ENCODE data around the gene SYCP1. TPM values are rescaled to one million over a fixed set of nuclear protein-coding genes. Genes with fewer than 3 reads are reported as not detected.
"Not testable (repeated sequence)": the region's sequence is repeated elsewhere in the genome, so short reads cannot be mapped to it uniquely, and the experiment has no call there.

SYCP1 gene
- total RNA-seq, 1 donor from 2014 or later = not detected

DNA sequence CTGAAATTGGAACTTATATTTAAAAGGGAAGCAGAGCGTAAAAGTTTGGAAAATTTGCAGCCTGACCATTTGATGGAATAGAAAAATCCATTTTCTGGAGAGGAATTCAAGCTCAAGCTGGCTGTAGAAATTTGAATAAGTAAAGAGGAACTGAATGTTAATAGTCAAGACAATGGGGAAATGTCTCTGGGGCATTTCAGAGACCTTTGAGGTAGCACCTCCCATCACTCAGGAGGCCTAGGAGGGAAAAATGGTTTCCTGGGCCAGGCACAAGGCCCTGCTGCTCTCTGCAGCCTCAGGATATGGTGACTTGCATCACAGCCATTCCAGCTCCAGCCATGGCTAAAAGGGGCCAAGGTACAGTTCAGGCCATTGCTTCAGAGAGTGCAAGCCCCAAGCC lies 157.3 kb downstream of the SYCP1 start:
- no peak overlapping the region for H3K4me3 Mint-ChIP-seq (ENCODE audit: unreplicated experiment)
- H3K4me1 Mint-ChIP-seq (ENCODE audit: low read depth, unreplicated experiment) = no peaks in the 10 kb centered on the region
- no peaks in the 10 kb centered on the region for H3K36me3 Mint-ChIP-seq (ENCODE audit: unreplicated experiment)
- TF ChIP-seq, protein P1, sequence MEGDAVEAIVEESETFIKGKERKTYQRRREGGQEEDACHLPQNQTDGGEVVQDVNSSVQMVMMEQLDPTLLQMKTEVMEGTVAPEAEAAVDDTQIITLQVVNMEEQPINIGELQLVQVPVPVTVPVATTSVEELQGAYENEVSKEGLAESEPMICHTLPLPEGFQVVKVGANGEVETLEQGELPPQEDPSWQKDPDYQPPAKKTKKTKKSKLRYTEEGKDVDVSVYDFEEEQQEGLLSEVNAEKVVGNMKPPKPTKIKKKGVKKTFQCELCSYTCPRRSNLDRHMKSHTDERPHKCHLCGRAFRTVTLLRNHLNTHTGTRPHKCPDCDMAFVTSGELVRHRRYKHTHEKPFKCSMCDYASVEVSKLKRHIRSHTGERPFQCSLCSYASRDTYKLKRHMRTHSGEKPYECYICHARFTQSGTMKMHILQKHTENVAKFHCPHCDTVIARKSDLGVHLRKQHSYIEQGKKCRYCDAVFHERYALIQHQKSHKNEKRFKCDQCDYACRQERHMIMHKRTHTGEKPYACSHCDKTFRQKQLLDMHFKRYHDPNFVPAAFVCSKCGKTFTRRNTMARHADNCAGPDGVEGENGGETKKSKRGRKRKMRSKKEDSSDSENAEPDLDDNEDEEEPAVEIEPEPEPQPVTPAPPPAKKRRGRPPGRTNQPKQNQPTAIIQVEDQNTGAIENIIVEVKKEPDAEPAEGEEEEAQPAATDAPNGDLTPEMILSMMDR (IDR thresholded peaks at IDR 0.05; ENCODE audit: partially characterized antibody, unreplicated experiment) = no peak
- H3K9me3 Mint-ChIP-seq (ENCODE audit: unreplicated experiment) = peaks cover 1% of the 10 kb centered on the region
- no peaks in the 10 kb centered on the region for H3K27me3 Mint-ChIP-seq (ENCODE audit: unreplicated experiment)
- no peak for DNase-seq
- no peak overlapping the region for H3K27ac Mint-ChIP-seq (ENCODE audit: unreplicated experiment)

DNA sequence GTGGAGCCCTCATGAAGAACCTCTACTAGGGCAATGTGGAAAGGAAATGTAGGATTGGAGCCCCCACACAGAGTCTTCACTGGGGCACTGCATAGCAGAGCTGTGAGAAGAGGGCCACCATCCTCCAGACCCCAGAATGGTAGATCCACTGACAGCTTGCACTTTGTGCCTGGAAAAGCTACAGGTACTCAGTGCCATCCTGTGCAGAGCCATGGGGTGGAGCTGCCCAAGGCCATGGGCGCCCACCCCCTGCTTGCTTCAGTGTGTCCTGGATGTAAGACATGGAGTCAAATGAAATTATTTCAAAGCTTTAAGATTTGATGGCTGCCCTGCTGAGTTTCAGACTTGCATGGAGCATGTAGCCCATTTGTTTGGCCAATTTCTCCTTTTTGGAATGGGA lies 157.8 kb downstream of the SYCP1 start:
- Mint-ChIP-seq H3K27me3 (ENCODE audit: unreplicated experiment) (no peaks in the 10 kb centered on the region), H3K27ac (ENCODE audit: unreplicated experiment) (no peak overlapping the region), H3K9me3 (ENCODE audit: unreplicated experiment) (peaks cover 1% of the 10 kb centered on the region), H3K36me3 (ENCODE audit: unreplicated experiment) (no peaks in the 10 kb centered on the region), H3K4me3 (ENCODE audit: unreplicated experiment) (no peak overlapping the region), H3K4me1 (ENCODE audit: low read depth, unreplicated experiment) (no peaks in the 10 kb centered on the region)
- TF ChIP-seq, protein P1 (IDR thresholded peaks at IDR 0.05; ENCODE audit: partially characterized antibody, unreplicated experiment) = no peak
- no peak for DNase-seq

DNA sequence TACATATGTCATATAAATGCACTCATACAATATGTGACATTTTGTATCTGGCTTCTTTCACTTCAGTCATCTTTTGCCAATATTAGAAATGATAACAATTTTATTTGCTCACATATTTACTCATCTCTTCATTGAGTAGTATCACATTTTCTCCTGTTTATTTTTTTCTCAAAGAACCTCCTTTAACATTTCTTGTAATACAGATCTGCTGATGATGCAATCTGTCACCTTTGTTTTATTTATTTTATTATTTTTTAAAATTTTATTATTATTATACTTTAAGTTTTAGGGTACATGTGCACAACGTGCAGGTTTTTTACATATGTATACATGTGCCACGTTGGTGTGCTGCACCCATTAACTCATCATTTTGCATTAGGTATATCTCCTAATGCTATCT lies 159.1 kb downstream of the SYCP1 start:
- Mint-ChIP-seq H3K27me3 (ENCODE audit: unreplicated experiment) (no peaks in the 10 kb centered on the region), H3K4me3 (ENCODE audit: unreplicated experiment) (no peak overlapping the region), H3K4me1 (ENCODE audit: low read depth, unreplicated experiment) (no peaks in the 10 kb centered on the region), H3K9me3 (ENCODE audit: unreplicated experiment) (peaks cover 1% of the 10 kb centered on the region), H3K27ac (ENCODE audit: unreplicated experiment) (no peak overlapping the region), H3K36me3 (ENCODE audit: unreplicated experiment) (no peaks in the 10 kb centered on the region)
- no peak for DNase-seq
- TF ChIP-seq, protein P1 (IDR thresholded peaks at IDR 0.05; ENCODE audit: partially characterized antibody, unreplicated experiment) = no peak

DNA sequence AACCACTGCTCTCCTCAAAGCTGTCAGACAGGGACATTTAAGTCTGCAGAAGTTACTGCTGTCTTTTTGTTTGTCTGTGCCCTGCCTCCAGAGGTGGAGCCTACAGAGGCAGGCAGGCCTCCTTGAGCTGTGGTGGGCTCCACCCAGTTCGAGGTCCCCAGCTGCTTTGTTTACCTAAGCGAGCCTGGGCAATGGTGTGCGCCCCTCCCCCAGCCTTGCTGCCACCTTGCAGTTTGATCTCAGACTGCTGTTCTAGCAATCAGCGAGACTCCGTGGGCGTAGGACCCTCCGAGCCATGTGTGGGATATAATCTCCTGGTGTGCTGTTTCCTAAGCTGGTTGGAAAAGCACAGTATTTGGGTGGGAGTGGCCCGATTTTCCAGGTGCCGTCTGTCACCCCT lies 164.9 kb downstream of the SYCP1 start:
- not testable (repeated sequence) for H3K27me3 Mint-ChIP-seq (ENCODE audit: unreplicated experiment); DNase-seq; H3K36me3 Mint-ChIP-seq (ENCODE audit: unreplicated experiment); H3K27ac Mint-ChIP-seq (ENCODE audit: unreplicated experiment); H3K4me3 Mint-ChIP-seq (ENCODE audit: unreplicated experiment); H3K9me3 Mint-ChIP-seq (ENCODE audit: unreplicated experiment); H3K4me1 Mint-ChIP-seq (ENCODE audit: low read depth, unreplicated experiment)

DNA sequence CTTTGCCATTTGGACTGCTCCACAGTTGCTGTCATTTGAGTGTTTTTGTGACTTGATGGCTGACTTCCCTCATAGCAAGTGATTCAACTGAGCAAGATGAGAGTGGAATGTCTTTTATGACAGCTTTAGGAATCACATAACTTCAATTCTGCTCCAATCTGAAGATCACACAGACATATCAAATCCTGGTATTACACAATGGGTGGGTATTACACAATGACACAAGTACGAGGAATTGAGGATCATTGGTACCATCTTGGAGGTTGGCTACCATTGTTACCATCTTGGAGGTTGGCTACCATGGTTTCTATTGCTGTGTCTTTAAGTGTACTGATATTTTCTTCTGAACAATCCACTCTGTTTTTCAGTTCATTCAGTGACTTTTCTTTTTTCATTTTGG lies 166.5 kb downstream of the SYCP1 start:
- DNase-seq = no peak
- TF ChIP-seq, protein P1 (IDR thresholded peaks at IDR 0.05; ENCODE audit: partially characterized antibody, unreplicated experiment) = no peak
- H3K4me3 Mint-ChIP-seq (ENCODE audit: unreplicated experiment) = no peak overlapping the region
- H3K27me3 Mint-ChIP-seq (ENCODE audit: unreplicated experiment) = peaks cover 1% of the 10 kb centered on the region
- no peaks in the 10 kb centered on the region for H3K36me3 Mint-ChIP-seq (ENCODE audit: unreplicated experiment)
- no peaks in the 10 kb centered on the region for H3K9me3 Mint-ChIP-seq (ENCODE audit: unreplicated experiment)
- no peaks in the 10 kb centered on the region for H3K4me1 Mint-ChIP-seq (ENCODE audit: low read depth, unreplicated experiment)
- H3K27ac Mint-ChIP-seq (ENCODE audit: unreplicated experiment) = no peak overlapping the region

DNA sequence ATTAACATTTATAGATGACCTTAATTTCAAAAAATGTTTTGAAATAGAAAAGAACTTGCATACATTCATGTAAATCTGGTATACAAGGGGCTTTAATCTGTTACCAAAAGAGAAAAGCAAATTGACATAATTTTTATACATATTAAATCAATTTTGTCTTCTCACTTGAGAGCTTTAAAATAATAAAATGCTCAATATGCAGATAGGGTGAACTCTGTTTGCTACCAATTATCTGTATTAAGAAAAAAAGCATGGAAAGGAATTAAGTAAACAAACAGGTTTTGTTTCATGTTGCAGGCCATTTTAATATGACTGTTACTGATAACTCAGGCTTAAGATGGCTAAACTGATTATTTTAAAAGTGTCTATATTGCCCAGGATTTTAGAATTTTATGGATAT lies 168.9 kb downstream of the SYCP1 start:
- TF ChIP-seq, protein P1 (IDR thresholded peaks at IDR 0.05; ENCODE audit: partially characterized antibody, unreplicated experiment) = no peak
- peaks cover 1% of the 10 kb centered on the region for H3K27me3 Mint-ChIP-seq (ENCODE audit: unreplicated experiment)
- no peak overlapping the region for H3K4me3 Mint-ChIP-seq (ENCODE audit: unreplicated experiment)
- no peaks in the 10 kb centered on the region for H3K36me3 Mint-ChIP-seq (ENCODE audit: unreplicated experiment)
- H3K4me1 Mint-ChIP-seq (ENCODE audit: low read depth, unreplicated experiment) = no peaks in the 10 kb centered on the region
- H3K9me3 Mint-ChIP-seq (ENCODE audit: unreplicated experiment) = no peaks in the 10 kb centered on the region
- H3K27ac Mint-ChIP-seq (ENCODE audit: unreplicated experiment) = no peak overlapping the region
- no peak for DNase-seq

All from glutamatergic neuron (in vitro differentiated cells).